MCF 10A (cell line): ENCODE results near the gene SYT2. TPM values are rescaled to one million over a fixed set of nuclear protein-coding genes. Genes with fewer than 3 reads are reported as not detected.

ENCODE experiments used
- BruUV-seq: library from RNA; stranded (reverse); fragments of 400-500 nt; replicated peaks from 2 replicates; lab custom pipeline; 2021; lab: Mats Ljungman, UMichigan
- CTCF ChIA-PET: fragments of 300-600 bp; sonication (Branson Sonifier 250); formaldehyde crosslinking; extraction: SDS; loops from one replicate; lab custom pipeline; 2021; ENCODE audit warnings: antibody characterized with exemption, inconsistent platforms; lab: Yijun Ruan, JAX
- POLR2A ChIA-PET: fragments of 300-600, 350-650 bp; sonication (Branson Sonifier 250); formaldehyde crosslinking; extraction: SDS; loops from one replicate; lab custom pipeline; 2020; ENCODE audit warnings: antibody characterized with exemption, inconsistent platforms; lab: Yijun Ruan, JAX
- DNase-seq: peaks from one replicate; pipeline ENCODE4 v3.0.0-alpha.2; 2018; ENCODE audit not compliant: unreplicated experiment
- H3K27ac Mint-ChIP-seq: one replicate; pipeline ENCODE4 v1.8.0; 2022; ENCODE audit warnings: mild to moderate bottlenecking, low read depth, mixed read lengths; ENCODE audit not compliant: unreplicated experiment
- H3K27me3 Mint-ChIP-seq: one replicate; pipeline ENCODE4 v1.8.0; 2022; ENCODE audit warnings: mixed read lengths; ENCODE audit not compliant: insufficient read depth, unreplicated experiment
- H3K36me3 Mint-ChIP-seq: one replicate; pipeline ENCODE4 v1.8.0; 2022; ENCODE audit warnings: mild to moderate bottlenecking, moderate library complexity, mixed read lengths; ENCODE audit not compliant: insufficient read depth, unreplicated experiment
- H3K4me1 Mint-ChIP-seq: one replicate; pipeline ENCODE4 v1.8.0; 2022; ENCODE audit warnings: mixed read lengths; ENCODE audit not compliant: insufficient read depth, unreplicated experiment
- H3K4me3 Mint-ChIP-seq: one replicate; pipeline ENCODE4 v1.8.0; 2022; ENCODE audit warnings: mild to moderate bottlenecking, moderate library complexity, mixed read lengths; ENCODE audit not compliant: unreplicated experiment
- H3K9me3 Mint-ChIP-seq: one replicate; pipeline ENCODE4 v1.8.0; 2022; ENCODE audit warnings: mixed read lengths; ENCODE audit not compliant: unreplicated experiment
- intact Hi-C: fragments of 100-400 bp; cut with micrococcal nuclease; formaldehyde crosslinking; loops from 2 replicates; pipeline ENCODE4 v1.14.1; 2022
- total RNA-seq: library from RNA; stranded (reverse); gene quantifications from 2 replicates; pipeline ENCODE4 v1.2.3, GENCODE V29; 2022
- TF ChIP-seq, protein P1 (sequence below): fragments of 200-600 bp; IDR thresholded peaks from one replicate; pipeline ENCODE4 v1.8.0; 2022; ENCODE audit warnings: antibody characterized with exemption, mild to moderate bottlenecking; ENCODE audit not compliant: unreplicated experiment

SYT2 gene
- total RNA-seq, 1 experiment from 2014 or later, result not detected

DNA sequence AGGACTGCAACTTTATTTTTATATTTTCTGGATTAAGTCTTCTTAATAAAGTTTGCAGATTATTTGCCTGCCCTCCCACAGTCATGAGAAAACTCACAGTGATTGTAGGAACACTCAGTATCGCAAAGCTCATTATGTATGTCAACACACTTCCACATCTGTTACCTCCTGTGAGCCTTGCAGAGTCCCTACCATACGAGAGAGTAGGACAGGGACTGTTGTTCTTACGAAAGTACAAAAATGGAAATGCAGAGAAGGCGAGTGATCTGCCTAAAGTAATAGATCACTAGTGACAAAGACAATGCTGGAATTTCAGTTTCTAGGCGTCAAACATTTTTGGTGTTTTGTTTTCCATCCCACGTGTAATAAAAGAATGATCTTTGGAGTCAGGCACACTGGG lies 131.7 kb downstream of the SYT2 start:
- intact Hi-C loops, result no loop called here
- CTCF ChIA-PET, result interaction anchor here (0.7 to 2.7 kb wide), 9 partner anchors 8 to 371 kb away, joined by 3 to 17 read pairs (median 4); no protein-coding TSS in a partner anchor

DNA sequence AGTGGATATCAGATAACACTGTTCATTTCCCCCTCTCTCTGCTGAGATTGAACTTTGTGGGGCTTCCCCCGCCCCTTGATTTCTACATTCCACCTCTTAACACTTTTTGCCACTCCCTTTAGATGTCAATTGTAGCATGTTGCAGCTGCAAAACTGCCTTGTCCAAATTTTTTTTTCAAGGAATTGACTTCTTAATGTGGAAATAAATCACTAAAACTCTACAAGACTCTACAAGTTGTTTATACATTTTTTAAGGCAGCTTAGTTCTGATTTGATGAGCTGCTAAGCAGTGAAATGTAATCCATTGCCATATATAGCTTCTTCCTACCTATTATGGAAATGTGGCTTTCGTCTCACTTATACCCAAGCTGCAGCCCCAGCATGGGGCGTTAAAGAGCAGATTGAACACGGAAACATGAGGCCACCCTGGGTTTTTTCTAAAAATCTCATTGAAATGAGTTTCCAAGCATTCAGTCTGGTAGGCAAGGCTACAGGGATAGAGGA lies 132.2 kb downstream of the SYT2 start:
- no peaks in the 10 kb centered on the region for H3K27me3 Mint-ChIP-seq
- peaks cover 7% of the 10 kb centered on the region for H3K9me3 Mint-ChIP-seq
- no TSS peak for BruUV-seq
- H3K27ac Mint-ChIP-seq, result peak overlapping the region; percentile 68
- H3K4me1 Mint-ChIP-seq, result peaks cover 41% of the 10 kb centered on the region
- peaks cover 20% of the 10 kb centered on the region for H3K36me3 Mint-ChIP-seq
- DNase-seq, result peak; percentile 63
- ChIA-PET POLR2A (interaction anchor here (0.6 to 9.4 kb wide), 11 partner anchors 8 to 428 kb away, joined by 3 to 146 read pairs (median 4); partner anchors contain the start of gene PPP1R12B), CTCF (interaction anchor here (0.6 to 2.7 kb wide), 11 partner anchors 9 to 638 kb away, joined by 3 to 17 read pairs (median 4); partner anchors contain the start of gene KLHL12)
- TF ChIP-seq, protein P1, sequence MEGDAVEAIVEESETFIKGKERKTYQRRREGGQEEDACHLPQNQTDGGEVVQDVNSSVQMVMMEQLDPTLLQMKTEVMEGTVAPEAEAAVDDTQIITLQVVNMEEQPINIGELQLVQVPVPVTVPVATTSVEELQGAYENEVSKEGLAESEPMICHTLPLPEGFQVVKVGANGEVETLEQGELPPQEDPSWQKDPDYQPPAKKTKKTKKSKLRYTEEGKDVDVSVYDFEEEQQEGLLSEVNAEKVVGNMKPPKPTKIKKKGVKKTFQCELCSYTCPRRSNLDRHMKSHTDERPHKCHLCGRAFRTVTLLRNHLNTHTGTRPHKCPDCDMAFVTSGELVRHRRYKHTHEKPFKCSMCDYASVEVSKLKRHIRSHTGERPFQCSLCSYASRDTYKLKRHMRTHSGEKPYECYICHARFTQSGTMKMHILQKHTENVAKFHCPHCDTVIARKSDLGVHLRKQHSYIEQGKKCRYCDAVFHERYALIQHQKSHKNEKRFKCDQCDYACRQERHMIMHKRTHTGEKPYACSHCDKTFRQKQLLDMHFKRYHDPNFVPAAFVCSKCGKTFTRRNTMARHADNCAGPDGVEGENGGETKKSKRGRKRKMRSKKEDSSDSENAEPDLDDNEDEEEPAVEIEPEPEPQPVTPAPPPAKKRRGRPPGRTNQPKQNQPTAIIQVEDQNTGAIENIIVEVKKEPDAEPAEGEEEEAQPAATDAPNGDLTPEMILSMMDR, result no peak
- no peak overlapping the region for H3K4me3 Mint-ChIP-seq
- intact Hi-C loops, result no loop called here

More for the DNA sequence above, 131.7 kb downstream of the SYT2 start:
- BruUV-seq, result no TSS peak
- POLR2A ChIA-PET, result interaction anchor here (0.7 to 9.4 kb wide), 8 partner anchors 9 to 428 kb away, joined by 3 to 146 read pairs (median 4); no protein-coding TSS in a partner anchor
- TF ChIP-seq, protein P1, result no peak
- H3K27ac Mint-ChIP-seq, result no peak overlapping the region
- H3K4me1 Mint-ChIP-seq, result peaks cover 41% of the 10 kb centered on the region
- H3K4me3 Mint-ChIP-seq, result no peak overlapping the region
- peaks cover 15% of the 10 kb centered on the region for H3K36me3 Mint-ChIP-seq
- peaks cover 7% of the 10 kb centered on the region for H3K9me3 Mint-ChIP-seq
- no peaks in the 10 kb centered on the region for H3K27me3 Mint-ChIP-seq
- DNase-seq, result no peak

DNA sequence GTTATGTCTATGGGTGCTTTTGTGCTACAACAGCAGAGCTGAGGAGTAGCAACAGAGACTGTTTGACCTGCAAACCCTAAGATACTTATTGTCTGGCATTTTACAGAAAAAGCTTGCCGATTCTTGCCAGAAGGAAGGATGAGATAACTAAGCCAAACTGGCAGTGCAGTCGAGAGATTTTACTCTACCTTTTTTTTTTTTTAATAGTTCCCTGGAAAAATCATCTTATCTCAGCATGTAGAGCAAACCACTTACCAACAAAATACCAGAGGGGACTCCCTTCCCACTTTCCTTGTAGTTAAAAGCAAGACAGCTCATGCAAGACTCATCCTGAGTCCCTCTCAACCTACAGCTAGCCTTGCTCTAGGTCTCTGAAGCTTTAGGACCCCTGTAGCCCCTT lies 132.9 kb downstream of the SYT2 start:
- no TSS peak for BruUV-seq
- Mint-ChIP-seq H3K36me3 (peaks cover 22% of the 10 kb centered on the region), H3K4me1 (peaks cover 41% of the 10 kb centered on the region), H3K4me3 (no peak overlapping the region), H3K9me3 (peaks cover 7% of the 10 kb centered on the region), H3K27ac (peak overlapping the region; percentile 68), H3K27me3 (no peaks in the 10 kb centered on the region)
- peak; percentile 31 for DNase-seq
- TF ChIP-seq, protein P1, result no peak
- ChIA-PET CTCF (interaction anchor here (0.6 to 2.7 kb wide), 9 partner anchors 9 to 664 kb away, joined by 3 to 17 read pairs (median 5); no protein-coding TSS in a partner anchor), POLR2A (interaction anchor here (0.6 to 9.4 kb wide), 9 partner anchors 9 to 449 kb away, joined by 3 to 146 read pairs (median 5); partner anchors contain the start of genes PPFIA4 and PPP1R12B)
- intact Hi-C loops, result no loop called here

GRCh38 chr1:202576816-202577215 lies 133.4 kb downstream of the SYT2 start:
- CTCF ChIA-PET, result interaction anchor here (0.6 to 3.6 kb wide), 8 partner anchors 8 to 950 kb away, joined by 3 to 34 read pairs (median 4); no protein-coding TSS in a partner anchor
- H3K27ac Mint-ChIP-seq, result peak overlapping the region; percentile 68
- H3K27me3 Mint-ChIP-seq, result no peaks in the 10 kb centered on the region
- peaks cover 22% of the 10 kb centered on the region for H3K36me3 Mint-ChIP-seq
- BruUV-seq, result no TSS peak
- H3K9me3 Mint-ChIP-seq, result peaks cover 7% of the 10 kb centered on the region
- peak; percentile 94 for DNase-seq
- TF ChIP-seq, protein P1, result no peak
- POLR2A ChIA-PET, result interaction anchor here (0.7 to 9.4 kb wide), 9 partner anchors 9 to 450 kb away, joined by 3 to 146 read pairs (median 5); partner anchors contain the start of gene PPFIA4
- intact Hi-C loops, result no loop called here
- no peak overlapping the region for H3K4me3 Mint-ChIP-seq
- H3K4me1 Mint-ChIP-seq, result peaks cover 41% of the 10 kb centered on the region
